Measurements from ENCODE around the gene CORO7.

- TF ChIP-seq EZH2 (IDR thresholded peaks at IDR 0.05; ENCODE audit: borderline replicate concordance, low read depth, low read length, severe bottlenecking) (no peak), CTCF (IDR thresholded peaks at IDR 0.05; ENCODE audit: borderline replicate concordance, extremely low read depth, low read length, poor library complexity, severe bottlenecking) (no peak)
Measured at GRCh38 chr16:4452674-4453073, 36.3 kb upstream of the CORO7 start.
